HG03469 (cell line): ENCODE results near the gene KRT86.
"Not testable (repeated sequence)": the region's sequence is repeated elsewhere in the genome, so short reads cannot be mapped to it uniquely, and the experiment has no call there.

Experiments
- ATAC-seq: cut with Tn5 transposase; IDR thresholded peaks from one replicate; pipeline ENCODE4 v1.9.1; 2021; ENCODE audit warnings: mild to moderate bottlenecking, moderate library complexity, moderate number of reproducible peaks; ENCODE audit not compliant: unreplicated experiment

The KRT86 gene

GRCh38 chr12:52251367-52252051 lies 22.9 kb upstream of the KRT86 start:
- no peak for ATAC-seq

- ATAC-seq, result not testable (repeated sequence)
Measured at GRCh38 chr12:52252175-52252615, 22.2 kb upstream of the KRT86 start.

- ATAC-seq, result no peak
Measured at GRCh38 chr12:52252728-52253343, 21.6 kb upstream of the KRT86 start.

- no peak for ATAC-seq
Measured at GRCh38 chr12:52253391-52254179, 20.9 kb upstream of the KRT86 start.

GRCh38 chr12:52254180-52254964 lies 20.1 kb upstream of the KRT86 start:
- no peak for ATAC-seq

- ATAC-seq, result no peak
Measured at GRCh38 chr12:52254965-52255751, 19.3 kb upstream of the KRT86 start.

GRCh38 chr12:52255926-52256583 lies 18.4 kb upstream of the KRT86 start:
- no peak for ATAC-seq

- ATAC-seq, result no peak
Measured at GRCh38 chr12:52256584-52256935, 17.9 kb upstream of the KRT86 start.

- no peak for ATAC-seq
Measured at GRCh38 chr12:52257074-52257551, 17.3 kb upstream of the KRT86 start.

GRCh38 chr12:52257922-52258321 lies 16.5 kb upstream of the KRT86 start:
- not testable (repeated sequence) for ATAC-seq

- ATAC-seq, result no peak
Measured at GRCh38 chr12:52258335-52258901, 16.0 kb upstream of the KRT86 start.

GRCh38 chr12:52259657-52260243 lies 14.7 kb upstream of the KRT86 start:
- no peak for ATAC-seq

GRCh38 chr12:52260361-52261207 lies 13.9 kb upstream of the KRT86 start:
- no peak for ATAC-seq

GRCh38 chr12:52261208-52261484 lies 13.3 kb upstream of the KRT86 start:
- no peak for ATAC-seq

- ATAC-seq, result no peak
Measured at GRCh38 chr12:52262286-52262685, 12.2 kb upstream of the KRT86 start.

- ATAC-seq, result no peak
Measured at GRCh38 chr12:52263761-52264434, 10.5 kb upstream of the KRT86 start.

GRCh38 chr12:52264435-52264825 lies 10.0 kb upstream of the KRT86 start:
- no peak for ATAC-seq

- no peak for ATAC-seq
Measured at GRCh38 chr12:52266514-52266913, 7.9 kb upstream of the KRT86 start.
